HEK293 (cell line): Measurements from ENCODE around the gene SFXN3.
A peak's percentile ranks its signal among the peaks of the same experiment; 100 is the strongest.

Source experiments
- CTCF ChIA-PET: fragments of 350-600 bp; formaldehyde crosslinking; extraction: SDS; loops from one replicate; lab custom pipeline; 2021; ENCODE audit warnings: antibody characterized with exemption; lab: Yijun Ruan, JAX
- POLR2A ChIA-PET: fragments of 300-600 bp; formaldehyde crosslinking; extraction: SDS; loops from one replicate; lab custom pipeline; 2020; ENCODE audit warnings: antibody characterized with exemption, inconsistent platforms; lab: Yijun Ruan, JAX
- H3K27ac ChIP-seq: fragments of 200-500 bp; sonication (Bioruptor generic); 2 replicates; pipeline ENCODE4 v1.5.1; 2014; ENCODE audit warnings: low read depth, low read length, control low read depth, inconsistent platforms; ENCODE audit errors: extremely low read depth
- H3K36me3 ChIP-seq, 2 experiments: fragments of 200-500 bp in 1 of 2; sonication (Bioruptor generic) in 1 of 2; 1 replicate in 1 of 2; 2 replicates in 1 of 2; pipeline ENCODE4 v1.5.1; 2014 to 2017; ENCODE audit warnings: inconsistent platforms in 2 of 2, low read length in 2 of 2; ENCODE audit not compliant: control insufficient read depth in 2 of 2, insufficient read depth in 1 of 2
- H3K4me1 ChIP-seq: fragments of 200-500 bp; sonication (Bioruptor generic); 2 replicates; pipeline ENCODE4 v1.5.1; 2014; ENCODE audit warnings: mild to moderate bottlenecking, low read length, inconsistent platforms; ENCODE audit not compliant: control insufficient read depth, insufficient read depth
- H3K4me3 ChIP-seq: 2 replicates; pipeline ENCODE4 v1.5.1; 2011; ENCODE audit warnings: low read depth, mild to moderate bottlenecking, control low read depth, low read length, moderate library complexity
- H3K9me3 ChIP-seq: fragments of 200-500 bp; sonication (Bioruptor generic); 2 replicates; pipeline ENCODE4 v1.5.1; 2014; ENCODE audit warnings: low read depth, low read length, inconsistent platforms; ENCODE audit not compliant: control insufficient read depth, insufficient read depth
- HOXA7 ChIP-seq: sonication (generic); formaldehyde crosslinking; IDR thresholded peaks from 2 replicates; pipeline ENCODE4 v1.8.1; 2022; ENCODE audit warnings: missing genetic modification reagents, borderline replicate concordance
- RBAK ChIP-seq: fragments of 450-650 bp; formaldehyde crosslinking; IDR thresholded peaks from 2 replicates; pipeline ENCODE4 v1.5.1; 2016; ENCODE audit warnings: missing biosample characterization, missing genetic modification characterization
- ZBTB21 ChIP-seq: fragments of 450-650 bp; formaldehyde crosslinking; IDR thresholded peaks from 2 replicates; pipeline ENCODE4 v1.5.1; 2017; ENCODE audit warnings: missing biosample characterization, missing genetic modification characterization
- ZBTB6 ChIP-seq: fragments of 450-650 bp; formaldehyde crosslinking; IDR thresholded peaks from 2 replicates; pipeline ENCODE4 v1.5.1; 2017; ENCODE audit warnings: missing biosample characterization, missing genetic modification characterization
- ZBTB7A ChIP-seq: fragments of 450-650 bp; formaldehyde crosslinking; IDR thresholded peaks from 2 replicates; pipeline ENCODE4 v1.5.1; 2016; ENCODE audit warnings: low read depth, missing biosample characterization, missing genetic modification characterization
- ZFP3 ChIP-seq: fragments of 450-650 bp; formaldehyde crosslinking; IDR thresholded peaks from 2 replicates; pipeline ENCODE4 v1.5.1; 2016; ENCODE audit warnings: low read depth, missing biosample characterization, missing genetic modification characterization
- ZFP37 ChIP-seq: fragments of 450-650 bp; formaldehyde crosslinking; IDR thresholded peaks from 2 replicates; pipeline ENCODE4 v1.5.1; 2016; ENCODE audit warnings: missing biosample characterization, missing genetic modification characterization
- ZNF16 ChIP-seq: fragments of 450-650 bp; formaldehyde crosslinking; IDR thresholded peaks from 2 replicates; pipeline ENCODE4 v1.5.1; 2016; ENCODE audit warnings: low read depth, missing biosample characterization, missing genetic modification characterization
- ZNF239 ChIP-seq: fragments of 450-650 bp; formaldehyde crosslinking; IDR thresholded peaks from 2 replicates; pipeline ENCODE4 v1.5.1; 2016; ENCODE audit warnings: missing biosample characterization, missing genetic modification characterization
- ZNF354C ChIP-seq: fragments of 450-650 bp; formaldehyde crosslinking; IDR thresholded peaks from 2 replicates; pipeline ENCODE4 v1.5.1; 2016; ENCODE audit warnings: missing biosample characterization, missing genetic modification characterization, low read depth, borderline replicate concordance
- ZNF37A ChIP-seq: fragments of 450-650 bp; IDR thresholded peaks from 2 replicates; pipeline ENCODE4 v1.5.1; 2018; ENCODE audit warnings: missing biosample characterization, missing genetic modification characterization
- ZNF391 ChIP-seq: fragments of 450-650 bp; formaldehyde crosslinking; IDR thresholded peaks from 2 replicates; pipeline ENCODE4 v1.5.1; 2016; ENCODE audit warnings: low read depth, missing biosample characterization, missing genetic modification characterization, borderline replicate concordance
- ZNF404 ChIP-seq: fragments of 450-650 bp; formaldehyde crosslinking; IDR thresholded peaks from 2 replicates; pipeline ENCODE4 v1.5.1; 2017; ENCODE audit warnings: missing biosample characterization, missing genetic modification characterization
- ZNF433 ChIP-seq: fragments of 450-650 bp; formaldehyde crosslinking; IDR thresholded peaks from 2 replicates; pipeline ENCODE4 v1.5.1; 2016; ENCODE audit warnings: missing biosample characterization, missing genetic modification characterization, low read depth
- ZNF48 ChIP-seq: fragments of 450-650 bp; formaldehyde crosslinking; IDR thresholded peaks from 2 replicates; pipeline ENCODE4 v1.5.1; 2016; ENCODE audit warnings: missing biosample characterization, missing genetic modification characterization
- ZNF544 ChIP-seq: fragments of 450-650 bp; formaldehyde crosslinking; IDR thresholded peaks from 2 replicates; pipeline ENCODE4 v1.5.0; 2017; ENCODE audit warnings: missing biosample characterization, missing genetic modification characterization
- ZNF548 ChIP-seq: fragments of 450-650 bp; formaldehyde crosslinking; IDR thresholded peaks from 2 replicates; pipeline ENCODE4 v1.5.1; 2016; ENCODE audit warnings: missing biosample characterization, missing genetic modification characterization
- ZNF580 ChIP-seq: fragments of 450-650 bp; formaldehyde crosslinking; IDR thresholded peaks from 2 replicates; pipeline ENCODE4 v1.5.1; 2016; ENCODE audit warnings: missing biosample characterization, missing genetic modification characterization
- ZNF707 ChIP-seq: fragments of 450-650 bp; formaldehyde crosslinking; IDR thresholded peaks from 2 replicates; pipeline ENCODE4 v1.5.1; 2016; ENCODE audit warnings: missing biosample characterization, missing genetic modification characterization
- ZNF777 ChIP-seq: fragments of 450-650 bp; formaldehyde crosslinking; IDR thresholded peaks from 2 replicates; pipeline ENCODE4 v1.5.1; 2017; ENCODE audit warnings: missing biosample characterization, missing genetic modification characterization, borderline replicate concordance
- ZNF792 ChIP-seq: fragments of 450-650 bp; formaldehyde crosslinking; IDR thresholded peaks from 2 replicates; pipeline ENCODE4 v1.5.1; 2016; ENCODE audit warnings: missing biosample characterization, missing genetic modification characterization
- ZSCAN16 ChIP-seq: fragments of 450-650 bp; formaldehyde crosslinking; IDR thresholded peaks from 2 replicates; pipeline ENCODE4 v1.5.1; 2016; ENCODE audit warnings: missing biosample characterization, missing genetic modification characterization
- TF ChIP-seq, protein P1 (sequence below): fragments of 450-650 bp; formaldehyde crosslinking; IDR thresholded peaks from 2 replicates; pipeline ENCODE4 v1.5.1; 2016; ENCODE audit warnings: missing biosample characterization, missing genetic modification characterization, low read depth
- TF ChIP-seq, protein P2 (sequence below): fragments of 450-650 bp; IDR thresholded peaks from 2 replicates; pipeline ENCODE4 v1.5.1; 2018; ENCODE audit warnings: missing biosample characterization, mild to moderate bottlenecking, missing genetic modification characterization
- TF ChIP-seq, protein P3 (sequence below): fragments of 450-650 bp; IDR thresholded peaks from 2 replicates; pipeline ENCODE4 v1.5.1; 2018; ENCODE audit warnings: missing biosample characterization, missing genetic modification characterization

The SFXN3 gene

DNA sequence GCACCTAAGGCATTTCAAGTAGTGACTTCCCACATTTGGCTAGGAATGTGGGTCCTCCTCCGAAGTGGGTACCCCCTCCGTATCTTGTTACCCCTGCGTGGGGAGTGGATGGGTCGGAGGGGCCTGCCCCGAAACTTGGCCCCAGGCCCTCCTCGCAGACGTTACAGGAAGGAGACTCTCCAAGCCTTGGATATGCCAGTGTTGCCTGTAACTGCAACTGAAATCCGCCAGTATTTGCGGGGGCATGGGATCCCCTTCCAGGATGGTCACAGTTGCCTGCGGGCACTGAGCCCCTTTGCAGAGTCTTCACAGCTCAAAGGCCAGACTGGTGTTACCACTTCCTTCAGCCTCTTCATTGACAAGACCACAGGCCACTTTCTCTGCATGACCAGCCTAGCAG is 42.9 kb upstream of the SFXN3 start:
- peaks cover 20 to 67% of the 10 kb centered on the region in 2 experiments for H3K36me3 ChIP-seq
- TF ChIP-seq ZFP37 (no peak), ZNF433 (tag by site-specific recombination) (no peak), HOXA7 (CRISPR knock-in tag) (no peak), ZNF792 (no peak), ZNF404 (no peak), RBAK (tag by site-specific recombination) (no peak), ZFP3 (tag by site-specific recombination) (no peak), ZNF37A (tag by site-specific recombination) (no peak), ZSCAN16 (tag by site-specific recombination) (no peak), ZNF544 (tag by site-specific recombination) (no peak), ZNF239 (no peak), ZBTB7A (tag by site-specific recombination) (no peak), ZNF707 (no peak), ZNF16 (tag by site-specific recombination) (no peak), ZNF548 (no peak), ZNF48 (tag by site-specific recombination) (no peak), ZNF391 (tag by site-specific recombination) (no peak)
- TF ChIP-seq, protein P1, sequence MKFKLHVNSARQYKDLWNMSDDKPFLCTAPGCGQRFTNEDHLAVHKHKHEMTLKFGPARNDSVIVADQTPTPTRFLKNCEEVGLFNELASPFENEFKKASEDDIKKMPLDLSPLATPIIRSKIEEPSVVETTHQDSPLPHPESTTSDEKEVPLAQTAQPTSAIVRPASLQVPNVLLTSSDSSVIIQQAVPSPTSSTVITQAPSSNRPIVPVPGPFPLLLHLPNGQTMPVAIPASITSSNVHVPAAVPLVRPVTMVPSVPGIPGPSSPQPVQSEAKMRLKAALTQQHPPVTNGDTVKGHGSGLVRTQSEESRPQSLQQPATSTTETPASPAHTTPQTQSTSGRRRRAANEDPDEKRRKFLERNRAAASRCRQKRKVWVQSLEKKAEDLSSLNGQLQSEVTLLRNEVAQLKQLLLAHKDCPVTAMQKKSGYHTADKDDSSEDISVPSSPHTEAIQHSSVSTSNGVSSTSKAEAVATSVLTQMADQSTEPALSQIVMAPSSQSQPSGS (tag by site-specific recombination): no peak
- TF ChIP-seq, protein P2, sequence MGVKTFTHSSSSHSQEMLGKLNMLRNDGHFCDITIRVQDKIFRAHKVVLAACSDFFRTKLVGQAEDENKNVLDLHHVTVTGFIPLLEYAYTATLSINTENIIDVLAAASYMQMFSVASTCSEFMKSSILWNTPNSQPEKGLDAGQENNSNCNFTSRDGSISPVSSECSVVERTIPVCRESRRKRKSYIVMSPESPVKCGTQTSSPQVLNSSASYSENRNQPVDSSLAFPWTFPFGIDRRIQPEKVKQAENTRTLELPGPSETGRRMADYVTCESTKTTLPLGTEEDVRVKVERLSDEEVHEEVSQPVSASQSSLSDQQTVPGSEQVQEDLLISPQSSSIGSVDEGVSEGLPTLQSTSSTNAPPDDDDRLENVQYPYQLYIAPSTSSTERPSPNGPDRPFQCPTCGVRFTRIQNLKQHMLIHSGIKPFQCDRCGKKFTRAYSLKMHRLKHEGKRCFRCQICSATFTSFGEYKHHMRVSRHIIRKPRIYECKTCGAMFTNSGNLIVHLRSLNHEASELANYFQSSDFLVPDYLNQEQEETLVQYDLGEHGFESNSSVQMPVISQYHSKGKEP (tag by site-specific recombination): no peak
- TF ChIP-seq, protein P3, sequence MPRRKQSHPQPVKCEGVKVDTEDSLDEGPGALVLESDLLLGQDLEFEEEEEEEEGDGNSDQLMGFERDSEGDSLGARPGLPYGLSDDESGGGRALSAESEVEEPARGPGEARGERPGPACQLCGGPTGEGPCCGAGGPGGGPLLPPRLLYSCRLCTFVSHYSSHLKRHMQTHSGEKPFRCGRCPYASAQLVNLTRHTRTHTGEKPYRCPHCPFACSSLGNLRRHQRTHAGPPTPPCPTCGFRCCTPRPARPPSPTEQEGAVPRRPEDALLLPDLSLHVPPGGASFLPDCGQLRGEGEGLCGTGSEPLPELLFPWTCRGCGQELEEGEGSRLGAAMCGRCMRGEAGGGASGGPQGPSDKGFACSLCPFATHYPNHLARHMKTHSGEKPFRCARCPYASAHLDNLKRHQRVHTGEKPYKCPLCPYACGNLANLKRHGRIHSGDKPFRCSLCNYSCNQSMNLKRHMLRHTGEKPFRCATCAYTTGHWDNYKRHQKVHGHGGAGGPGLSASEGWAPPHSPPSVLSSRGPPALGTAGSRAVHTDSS (tag by site-specific recombination): no peak
- TF ChIP-seq, all 188 proteins: peak for 0
- POLR2A ChIA-PET: interaction anchor here (1.5 kb wide), 1 partner anchor 9 kb away, joined by 6 read pairs; no protein-coding TSS in a partner anchor
- H3K27ac ChIP-seq: no peak overlapping the region; the same call in 1 of the 2 replicates
- no peaks in the 10 kb centered on the region for H3K9me3 ChIP-seq
- peaks cover 6% of the 10 kb centered on the region for H3K4me1 ChIP-seq
- CTCF ChIA-PET: interaction anchor here (6.4 to 16.6 kb wide), 2 partner anchors 10 to 29 kb away, joined by 49 to 274 read pairs; partner anchors contain the start of gene LZTS2
- H3K4me3 ChIP-seq: peak overlapping the region; percentile 95

- H3K27ac ChIP-seq: no peak overlapping the region
- H3K4me3 ChIP-seq: no peak overlapping the region
- POLR2A ChIA-PET: no interaction called here
- H3K4me1 ChIP-seq: peaks cover 6% of the 10 kb centered on the region
- H3K36me3 ChIP-seq: peaks cover 20 to 69% of the 10 kb centered on the region in 2 experiments
- no peaks in the 10 kb centered on the region for H3K9me3 ChIP-seq
- TF ChIP-seq ZNF777 (tag by site-specific recombination): no peak
- TF ChIP-seq ZNF354C (tag by site-specific recombination): no peak
- no peak for TF ChIP-seq ZBTB6
- TF ChIP-seq ZBTB21 (tag by site-specific recombination): no peak
- TF ChIP-seq ZNF580 (tag by site-specific recombination): no peak
- TF ChIP-seq, all 188 proteins: peak for 0
- CTCF ChIA-PET: interaction anchor here (1.3 to 16.6 kb wide), 3 partner anchors 9 to 28 kb away, joined by 3 to 274 read pairs (median 49); partner anchors contain the start of gene LZTS2
Observed at GRCh38 chr10:100989088-100989487, 41.9 kb upstream of the SFXN3 start.
